ENCODE data around the gene PARD3B.

GRCh38 chr2:204775766-204776165, 230.5 kb downstream of the PARD3B start:
- TF ChIP-seq CTCF (IDR thresholded peaks at IDR 0.05) = no peak
- no peak for TF ChIP-seq POLR2A (IDR thresholded peaks at IDR 0.05)
